Spleen (tissue), 11 donors: ENCODE results near the gene EPHA6. TPM values are rescaled to one million over a fixed set of nuclear protein-coding genes. Genes with fewer than 3 reads are reported as not detected.

Experiments
- DNase-seq: peaks from one replicate; pipeline ENCODE4 v3.0.0-alpha.2; 2020
- H3K27ac ChIP-seq, 8 donors: fragments of 200-600 bp; sonication (generic) in 7 of 8; 1 replicate in 4 of 8; 2 replicates in 4 of 8; pipeline versions ENCODE4 v1.5.0 to v1.8.0; 2016 to 2021; ENCODE audit warnings: inconsistent platforms in 4 of 8, mild to moderate bottlenecking in 4 of 8, moderate library complexity in 1 of 8
- H3K27me3 ChIP-seq, 7 donors: fragments of 200-600 bp; sonication (generic) in 6 of 7; replicated peaks in 1 of 7; 1 replicate in 4 of 7; 2 replicates in 3 of 7; pipeline versions ENCODE4 v1.5.0 to v1.8.0; 2016 to 2021; ENCODE audit warnings: inconsistent platforms in 3 of 7, mild to moderate bottlenecking in 1 of 7
- H3K36me3 ChIP-seq, 6 donors: fragments of 200-600 bp; sonication (generic) in 5 of 6; 1 replicate in 4 of 6; 2 replicates in 2 of 6; pipeline versions ENCODE4 v1.5.0 to v1.8.0; 2016 to 2021; ENCODE audit warnings: inconsistent platforms in 2 of 6
- H3K4me1 ChIP-seq, 6 donors: fragments of 200-600 bp; sonication (generic) in 5 of 6; 1 replicate in 3 of 6; 2 replicates in 3 of 6; pipeline versions ENCODE4 v1.5.0 to v1.8.0; 2016 to 2021; ENCODE audit warnings: inconsistent platforms in 3 of 6
- H3K4me3 ChIP-seq, 8 donors: fragments of 200-600 bp; sonication (generic) in 7 of 8; 1 replicate in 4 of 8; 2 replicates in 4 of 8; pipeline versions ENCODE4 v1.5.0 to v1.8.0; 2016 to 2021; ENCODE audit warnings: inconsistent platforms in 4 of 8, mild to moderate bottlenecking in 4 of 8, moderate library complexity in 2 of 8
- H3K9me3 ChIP-seq, 8 donors: fragments of 200-600 bp; sonication (generic) in 7 of 8; 1 replicate in 4 of 8; 2 replicates in 4 of 8; pipeline versions ENCODE4 v1.5.0 to v1.8.0; 2016 to 2021; ENCODE audit warnings: inconsistent platforms in 4 of 8
- CTCF ChIP-seq, 11 experiments: fragments of 200-600 bp in 7 of 11; fragments of 450-650 bp in 4 of 11; sonication (generic) in 4 of 11; IDR thresholded peaks in 8 of 11; conservative IDR thresholded peaks in 3 of 11; 1 replicate in 7 of 11; 2 replicates in 4 of 11; pipeline versions ENCODE4 v1.4.0 to v1.8.0; 2016 to 2021; ENCODE audit warnings: antibody characterized with exemption in 11 of 11, inconsistent platforms in 4 of 11, mild to moderate bottlenecking in 1 of 11
- POLR2A ChIP-seq, 3 donors: fragments of 450-650 bp; IDR thresholded peaks; one replicate each; pipeline ENCODE4 v1.5.1; 2017; ENCODE audit warnings: antibody characterized with exemption in 3 of 3, mild to moderate bottlenecking in 1 of 3
- POLR2AphosphoS5 ChIP-seq, 3 donors: sonication (generic); formaldehyde crosslinking; IDR thresholded peaks; one replicate each; pipeline ENCODE4 v1.5.1; 2017; ENCODE audit warnings: antibody characterized with exemption in 3 of 3
- WGBS, 5 donors: extraction: QIAGEN DNeasy Blood & Tissue Kit in 3 of 5; methylation state at CpG; one replicate each; pipeline versions ENCODE4 v1.1.5 to v1.1.7; 2013 to 2018; 5-methylcytosine and 5-hydroxymethylcytosine counted together
- intact Hi-C: fragments of 100-400 bp; cut with DNase I; formaldehyde crosslinking; loops from one replicate; pipeline ENCODE4 v1.15.0; 2023; ENCODE audit warnings: low total_unique reads
- polyA plus RNA-seq, 3 donors: library from polyadenylated mRNA; stranded (reverse); fragments of 200-250 nt; gene quantifications; one replicate each; pipeline ENCODE4 v1.2.1, GENCODE V29; 2013
- total RNA-seq, 7 donors: library from RNA; depleted of rRNA in 3 of 7; stranded (reverse); fragments of >200 nt in 3 of 7; fragmentation: NEBNext Ultra II Directional in 4 of 7; extraction: Animal tissue kit (Norgen Biotek cat#: 25700) in 4 of 7; gene quantifications; one replicate each; pipeline versions ENCODE4 v1.1.0 to v1.2.1, GENCODE V29; 2016 to 2021
- donor health status: healthy with polysubstance abuse.
- donor health status: DM: no; HTN: no; CAD: no; lungs with moderate emphysema.
- donor health status: DM: no; HTN: no; CAD: no.
- donor health status: Bipolar disorder and iron deficiency.
- donor health status: healthy.
- donor health status: DM: no; HTN: no; CAD: no.
- donor health status: DM: yes; HTN: yes; CAD: no.

The EPHA6 gene
- total and polyA plus RNA-seq, 10 donors: 0.44 TPM; not detected in 9

GRCh38 chr3:97105989-97106651 lies 291.7 kb downstream of the EPHA6 start:
- TF ChIP-seq POLR2A (IDR thresholded peaks at IDR 0.05) (no peak), POLR2AphosphoS5 (IDR thresholded peaks at IDR 0.05) (no peak), CTCF (IDR thresholded peaks at IDR 0.05 in 8 of 11, conservative IDR thresholded peaks at IDR 0.05 in 3 of 11) (no peak)
- intact Hi-C loops: no loop called here
- no peak overlapping the region for H3K27ac ChIP-seq
- DNase-seq: no peak
- H3K27me3 ChIP-seq: no peaks in the 10 kb centered on the region
- H3K4me1 ChIP-seq: no peaks in the 10 kb centered on the region
- 48 to 58% (median 56%) methylated on average over 4 of the region's 4 CpGs for WGBS, 5 donors
- no peak overlapping the region for H3K4me3 ChIP-seq
- peaks cover 0 to 7% (median 0%) of the 10 kb centered on the region in 8 donors for H3K9me3 ChIP-seq
- H3K36me3 ChIP-seq: no peaks in the 10 kb centered on the region

DNA sequence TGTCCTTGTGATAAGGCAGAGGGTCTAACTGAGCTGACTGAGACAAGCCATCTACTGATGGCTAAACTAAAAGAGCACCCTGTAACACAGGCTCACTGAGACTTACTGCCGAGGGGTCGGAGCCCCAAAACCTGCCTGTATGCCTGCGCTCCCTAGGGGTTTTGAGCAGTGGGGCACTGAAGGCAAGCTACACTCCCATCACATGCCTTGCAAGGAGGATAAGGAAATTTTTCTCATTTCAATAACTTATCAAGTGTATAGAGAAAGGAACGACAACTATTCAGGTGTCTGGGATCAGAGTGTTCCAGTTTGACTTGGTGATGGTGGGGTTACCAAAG lies 292.2 kb downstream of the EPHA6 start:
- H3K4me1 ChIP-seq: no peaks in the 10 kb centered on the region
- H3K9me3 ChIP-seq: peaks cover 0 to 7% (median 0%) of the 10 kb centered on the region in 8 donors
- H3K36me3 ChIP-seq: no peaks in the 10 kb centered on the region
- WGBS, 5 donors: 77 to 92% (median 84%) methylated on average over 4 of the region's 4 CpGs
- no peak overlapping the region for H3K4me3 ChIP-seq
- no peak for TF ChIP-seq POLR2A (IDR thresholded peaks at IDR 0.05)
- TF ChIP-seq CTCF (IDR thresholded peaks at IDR 0.05 in 8 of 11, conservative IDR thresholded peaks at IDR 0.05 in 3 of 11): no peak
- TF ChIP-seq POLR2AphosphoS5 (IDR thresholded peaks at IDR 0.05): no peak
- no peak for DNase-seq
- H3K27me3 ChIP-seq: no peaks in the 10 kb centered on the region
- no peak overlapping the region for H3K27ac ChIP-seq
- intact Hi-C loops: no loop called here

DNA sequence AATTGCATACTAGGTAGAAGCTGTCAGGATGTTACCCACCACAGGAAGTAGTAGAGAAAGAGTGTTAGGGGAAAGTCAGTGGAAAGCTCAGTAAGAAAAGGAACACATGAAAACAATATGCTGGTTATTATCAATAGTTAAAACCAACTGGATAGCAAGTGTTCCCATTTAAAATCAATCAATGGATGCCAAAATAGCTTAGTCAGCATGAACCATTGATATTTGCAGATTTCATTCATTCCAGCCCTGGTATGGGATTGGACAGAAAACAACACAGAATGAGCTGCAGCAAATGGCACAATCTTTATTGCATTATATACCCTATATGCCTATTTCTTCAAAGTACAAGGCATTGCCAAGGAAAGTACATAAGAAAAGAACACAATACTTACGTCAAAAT lies 293.7 kb downstream of the EPHA6 start:
- no peaks in the 10 kb centered on the region for H3K27me3 ChIP-seq
- TF ChIP-seq POLR2AphosphoS5 (IDR thresholded peaks at IDR 0.05) (no peak), POLR2A (IDR thresholded peaks at IDR 0.05) (no peak), CTCF (IDR thresholded peaks at IDR 0.05 in 8 of 11, conservative IDR thresholded peaks at IDR 0.05 in 3 of 11) (no peak)
- no peaks in the 10 kb centered on the region for H3K36me3 ChIP-seq
- no peak overlapping the region for H3K27ac ChIP-seq
- no peak for DNase-seq
- H3K4me1 ChIP-seq: no peaks in the 10 kb centered on the region
- 87 to 97% (median 91%) methylated on average over 1 of the region's 1 CpG for WGBS, 5 donors
- intact Hi-C loops: no loop called here
- H3K9me3 ChIP-seq: peaks cover 0 to 4% (median 0%) of the 10 kb centered on the region in 8 donors
- no peak overlapping the region for H3K4me3 ChIP-seq

GRCh38 chr3:97111244-97111643 lies 296.9 kb downstream of the EPHA6 start:
- Histone ChIP-seq H3K27me3 (no peaks in the 10 kb centered on the region), H3K4me3 (no peak overlapping the region), H3K36me3 (no peaks in the 10 kb centered on the region), H3K27ac (no peak overlapping the region), H3K9me3 (peaks cover 0 to 4% (median 0%) of the 10 kb centered on the region in 8 donors), H3K4me1 (no peaks in the 10 kb centered on the region)
- WGBS, 5 donors: 85 to 93% (median 87%) methylated on average over 1 of the region's 1 CpG
- DNase-seq: no peak
- intact Hi-C loops: no loop called here
- TF ChIP-seq CTCF (IDR thresholded peaks at IDR 0.05 in 8 of 11, conservative IDR thresholded peaks at IDR 0.05 in 3 of 11) (no peak), POLR2A (IDR thresholded peaks at IDR 0.05) (no peak), POLR2AphosphoS5 (IDR thresholded peaks at IDR 0.05) (no peak)
